ENCODE results near the gene ANGPTL5. TPM values are rescaled to one million over a fixed set of nuclear protein-coding genes. Genes with fewer than 3 reads are reported as not detected.

The ANGPTL5 gene
- total and polyA plus RNA-seq, 9 of the 15 experiments (the other 6 are each of a cell fraction or from before 2014, with no cell fraction given) = 0.03 TPM; not detected in 8

DNA sequence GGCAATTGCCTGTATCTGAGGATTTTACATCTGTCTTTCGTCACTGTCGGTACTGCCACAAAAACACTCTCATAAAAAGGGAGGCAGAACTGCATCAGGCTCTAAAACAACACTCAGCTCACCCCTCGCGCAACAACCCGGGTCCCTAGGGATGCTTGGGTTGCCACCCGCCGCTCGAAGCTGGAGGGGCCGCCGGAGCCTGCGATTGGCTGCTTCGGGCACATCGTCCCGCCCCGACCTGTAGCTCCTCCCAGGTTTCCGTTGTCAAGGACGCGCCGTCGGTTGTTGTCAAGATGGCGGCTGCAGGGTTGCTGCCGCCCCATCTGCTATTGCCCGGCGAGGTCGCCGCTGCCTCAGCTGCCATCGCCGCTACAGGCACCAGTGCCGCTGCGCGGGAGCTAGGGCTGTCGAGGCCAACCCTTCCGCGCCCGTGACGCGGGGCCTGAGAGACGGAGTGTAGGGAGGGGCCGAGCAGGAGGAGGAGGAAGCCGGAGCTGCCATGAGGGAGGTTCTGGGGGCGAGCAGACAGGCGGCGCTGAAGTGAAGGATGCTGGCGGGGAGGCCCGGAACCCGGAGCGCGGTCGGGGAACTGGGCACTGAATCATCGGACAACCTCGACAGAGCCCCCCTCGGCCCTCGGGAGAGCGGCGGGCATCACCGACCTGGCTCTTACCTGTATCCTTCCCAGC, 1.4 kb downstream of the ANGPTL5 start, which contains the start of gene CEP126 (continued):
- TF ChIP-seq, protein P1, sequence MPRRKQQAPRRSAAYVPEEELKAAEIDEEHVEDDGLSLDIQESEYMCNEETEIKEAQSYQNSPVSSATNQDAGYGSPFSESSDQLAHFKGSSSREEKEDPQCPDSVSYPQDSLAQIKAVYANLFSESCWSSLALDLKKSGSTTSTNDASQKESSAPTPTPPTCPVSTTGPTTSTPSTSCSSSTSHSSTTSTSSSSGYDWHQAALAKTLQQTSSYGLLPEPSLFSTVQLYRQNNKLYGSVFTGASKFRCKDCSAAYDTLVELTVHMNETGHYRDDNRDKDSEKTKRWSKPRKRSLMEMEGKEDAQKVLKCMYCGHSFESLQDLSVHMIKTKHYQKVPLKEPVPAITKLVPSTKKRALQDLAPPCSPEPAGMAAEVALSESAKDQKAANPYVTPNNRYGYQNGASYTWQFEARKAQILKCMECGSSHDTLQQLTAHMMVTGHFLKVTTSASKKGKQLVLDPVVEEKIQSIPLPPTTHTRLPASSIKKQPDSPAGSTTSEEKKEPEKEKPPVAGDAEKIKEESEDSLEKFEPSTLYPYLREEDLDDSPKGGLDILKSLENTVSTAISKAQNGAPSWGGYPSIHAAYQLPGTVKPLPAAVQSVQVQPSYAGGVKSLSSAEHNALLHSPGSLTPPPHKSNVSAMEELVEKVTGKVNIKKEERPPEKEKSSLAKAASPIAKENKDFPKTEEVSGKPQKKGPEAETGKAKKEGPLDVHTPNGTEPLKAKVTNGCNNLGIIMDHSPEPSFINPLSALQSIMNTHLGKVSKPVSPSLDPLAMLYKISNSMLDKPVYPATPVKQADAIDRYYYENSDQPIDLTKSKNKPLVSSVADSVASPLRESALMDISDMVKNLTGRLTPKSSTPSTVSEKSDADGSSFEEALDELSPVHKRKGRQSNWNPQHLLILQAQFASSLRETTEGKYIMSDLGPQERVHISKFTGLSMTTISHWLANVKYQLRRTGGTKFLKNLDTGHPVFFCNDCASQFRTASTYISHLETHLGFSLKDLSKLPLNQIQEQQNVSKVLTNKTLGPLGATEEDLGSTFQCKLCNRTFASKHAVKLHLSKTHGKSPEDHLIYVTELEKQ (CRISPR knock-in tag; IDR thresholded peaks at IDR 0.05) = no peak
- no peak for TF ChIP-seq TEAD4 (IDR thresholded peaks at IDR 0.05; ENCODE audit: low read length)
- no peak for TF ChIP-seq TEAD4 (CRISPR knock-in tag; IDR thresholded peaks at IDR 0.05; ENCODE audit: borderline replicate concordance)
- TF ChIP-seq PCBP2 (IDR thresholded peaks at IDR 0.05; ENCODE audit: low read depth, low read length, poor library complexity, severe bottlenecking) = no peak
- TF ChIP-seq CTBP1 (IDR thresholded peaks at IDR 0.05; ENCODE audit: borderline replicate concordance) = peak; percentile 72; the same call in 1 of the 2 replicates
- no peak for TF ChIP-seq C11orf30 (IDR thresholded peaks at IDR 0.05; ENCODE audit: low read depth)
- TF ChIP-seq TBP (optimal IDR thresholded peaks at IDR 0.05; ENCODE audit: low read depth, low read length) = no peak
- TF ChIP-seq POLR2G (IDR thresholded peaks at IDR 0.05; ENCODE audit: low read depth, low read length) = peak; percentile 50; the same call in 1 of the 2 replicates
- TF ChIP-seq HDAC2 (IDR thresholded peaks at IDR 0.05) = peak; percentile 54; the same call in 1 of the 2 replicates
- TF ChIP-seq BRD4 (IDR thresholded peaks at IDR 0.05) = no peak
- no peak for TF ChIP-seq ETV6 (IDR thresholded peaks at IDR 0.05; ENCODE audit: borderline replicate concordance in 1 of 2, low read depth in 2 of 2, low read length in 1 of 2)
- no peak for TF ChIP-seq ETV6 (CRISPR knock-in tag; IDR thresholded peaks at IDR 0.05; ENCODE audit: borderline replicate concordance)
- TF ChIP-seq CREM (IDR thresholded peaks at IDR 0.05; ENCODE audit: low read depth) = 0 out of 2 replicates have a peak, but pooled peaks have one; percentile 10
- no peak for TF ChIP-seq ZNF57 (CRISPR knock-in tag; IDR thresholded peaks at IDR 0.05)
- no peak for TF ChIP-seq ZNF347 (CRISPR knock-in tag; IDR thresholded peaks at IDR 0.05; ENCODE audit: low read depth)
- 0 out of 2 replicates have a peak, but pooled peaks have one; percentile 21 for TF ChIP-seq ZFX (CRISPR knock-in tag; IDR thresholded peaks at IDR 0.05)
- TF ChIP-seq HMG20B (CRISPR knock-in tag; IDR thresholded peaks at IDR 0.05) = no peak
- no peak for TF ChIP-seq PHTF2 (CRISPR knock-in tag; IDR thresholded peaks at IDR 0.05)
- no peak for TF ChIP-seq ZNF76 (CRISPR knock-in tag; IDR thresholded peaks at IDR 0.05; ENCODE audit: borderline replicate concordance)
- TF ChIP-seq FOXK2 (conservative IDR thresholded peaks at IDR 0.05 in 1 of 2, IDR thresholded peaks at IDR 0.05 in 1 of 2; ENCODE audit: low read depth in 2 of 2) = peak; percentile 46 to 53; a peak in 1 of 4 replicates
- no peak for TF ChIP-seq EZH2 (IDR thresholded peaks at IDR 0.05; ENCODE audit: borderline replicate concordance, low read depth, low read length)
- TF ChIP-seq RBFOX2 (IDR thresholded peaks at IDR 0.05; ENCODE audit: low read depth, low read length) = peak; percentile 48
- TF ChIP-seq, protein P2, sequence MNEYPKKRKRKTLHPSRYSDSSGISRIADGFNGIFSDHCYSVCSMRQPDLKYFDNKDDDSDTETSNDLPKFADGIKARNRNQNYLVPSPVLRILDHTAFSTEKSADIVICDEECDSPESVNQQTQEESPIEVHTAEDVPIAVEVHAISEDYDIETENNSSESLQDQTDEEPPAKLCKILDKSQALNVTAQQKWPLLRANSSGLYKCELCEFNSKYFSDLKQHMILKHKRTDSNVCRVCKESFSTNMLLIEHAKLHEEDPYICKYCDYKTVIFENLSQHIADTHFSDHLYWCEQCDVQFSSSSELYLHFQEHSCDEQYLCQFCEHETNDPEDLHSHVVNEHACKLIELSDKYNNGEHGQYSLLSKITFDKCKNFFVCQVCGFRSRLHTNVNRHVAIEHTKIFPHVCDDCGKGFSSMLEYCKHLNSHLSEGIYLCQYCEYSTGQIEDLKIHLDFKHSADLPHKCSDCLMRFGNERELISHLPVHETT (CRISPR knock-in tag; conservative IDR thresholded peaks at IDR 0.05 in 1 of 2, IDR thresholded peaks at IDR 0.05 in 1 of 2) = no peak
- 0 out of 2 replicates have a peak, but pooled peaks have one; percentile 26 for TF ChIP-seq NCOA6 (IDR thresholded peaks at IDR 0.05)
- no peak for TF ChIP-seq RBM25 (IDR thresholded peaks at IDR 0.05; ENCODE audit: low read depth, low read length, severe bottlenecking)
